ENCODE data around the gene SORL1-AS1.

GRCh38 chr11:121406291-121406690 is 46.5 kb downstream of the SORL1-AS1 start:
- TF ChIP-seq POLR2A (IDR thresholded peaks at IDR 0.05) (no peak), CTCF (IDR thresholded peaks at IDR 0.05) (no peak), POLR2AphosphoS5 (IDR thresholded peaks at IDR 0.05) (no peak), EP300 (IDR thresholded peaks at IDR 0.05) (no peak)
